Smooth muscle cell (in vitro differentiated cells): ENCODE measurements around the gene NRF1. TPM values are rescaled to one million over a fixed set of nuclear protein-coding genes. Genes with fewer than 3 reads are reported as not detected.
A peak's percentile ranks its signal among the peaks of the same experiment; 100 is the strongest.

ENCODE experiments used
- DNase-seq: peaks from one replicate; lab custom pipeline; 2025; ENCODE audit not compliant: unreplicated experiment; lab: John Stamatoyannopoulos, UW
- H2AFZ ChIP-seq: fragments of 200-600 bp; sonication (generic); 2 replicates; pipeline ENCODE4 v1.6.0; 2016; ENCODE audit warnings: antibody characterized with exemption, low read depth, mild to moderate bottlenecking
- H3F3A ChIP-seq: fragments of 200-600 bp; sonication (generic); 2 replicates; pipeline ENCODE4 v1.6.0; 2017; ENCODE audit warnings: antibody characterized with exemption, low read depth
- H3K27ac ChIP-seq: fragments of 200-600 bp; sonication (generic); 2 replicates; pipeline ENCODE4 v1.5.1; 2016; ENCODE audit warnings: low read depth, mild to moderate bottlenecking
- H3K27me3 ChIP-seq: fragments of 200-600 bp; sonication (generic); 2 replicates; pipeline ENCODE4 v1.6.1; 2016; ENCODE audit warnings: low read depth, mild to moderate bottlenecking
- H3K36me3 ChIP-seq: fragments of 200-600 bp; sonication (generic); 2 replicates; pipeline ENCODE4 v1.5.1; 2016; ENCODE audit warnings: low read depth
- H3K4me1 ChIP-seq: fragments of 200-600 bp; sonication (generic); 2 replicates; pipeline ENCODE4 v1.5.1; 2016; ENCODE audit warnings: low read depth
- H3K4me2 ChIP-seq: fragments of 200-600 bp; sonication (generic); 2 replicates; pipeline ENCODE4 v1.6.0; 2016; ENCODE audit warnings: mild to moderate bottlenecking
- H3K4me3 ChIP-seq: fragments of 200-600 bp; sonication (generic); 2 replicates; pipeline ENCODE4 v1.5.1; 2016; ENCODE audit warnings: mild to moderate bottlenecking
- H3K79me2 ChIP-seq: fragments of 200-600 bp; sonication (generic); 2 replicates; pipeline ENCODE4 v1.6.0; 2016; ENCODE audit warnings: low read depth, mild to moderate bottlenecking
- H3K9ac ChIP-seq: fragments of 200-600 bp; sonication (generic); 2 replicates; pipeline ENCODE4 v1.6.0; 2016; ENCODE audit warnings: low read depth
- H3K9me3 ChIP-seq: fragments of 200-600 bp; sonication (generic); replicated peaks from 2 replicates; pipeline ENCODE4 v1.5.1; 2016; ENCODE audit warnings: low read depth
- H4K20me1 ChIP-seq: fragments of 200-600 bp; sonication (generic); 2 replicates; pipeline ENCODE4 v1.6.0; 2016; ENCODE audit warnings: low read depth
- WGBS: methylation state at CpG from one replicate; pipeline ENCODE4 v1.1.7; 2016; ENCODE audit warnings: low lambda C conversion rate; 5-methylcytosine and 5-hydroxymethylcytosine counted together
- polyA plus RNA-seq: library from polyadenylated mRNA; unstranded; fragments of >200 nt; fragmentation: Nextera tagmentation; extraction: Ambion mirVana; gene quantifications from 2 replicates; pipeline ENCODE4 v1.2.1, GENCODE V29; 2016
- total RNA-seq: library from RNA; depleted of rRNA; stranded (reverse); fragments of >200 nt; gene quantifications from 2 replicates; pipeline ENCODE4 v1.2.3, GENCODE V29; 2014
- TF ChIP-seq, protein P1 (sequence below): fragments of 200-600 bp; sonication (generic); IDR thresholded peaks from 2 replicates; pipeline ENCODE4 v1.5.1; 2017; ENCODE audit warnings: borderline replicate concordance, mild to moderate bottlenecking, antibody characterized with exemption; ENCODE audit not compliant: insufficient read depth, poor library complexity, severe bottlenecking

The NRF1 gene
- total and polyA plus RNA-seq, 2 experiments from 2014 or later = 8.9 to 13.4 TPM

DNA sequence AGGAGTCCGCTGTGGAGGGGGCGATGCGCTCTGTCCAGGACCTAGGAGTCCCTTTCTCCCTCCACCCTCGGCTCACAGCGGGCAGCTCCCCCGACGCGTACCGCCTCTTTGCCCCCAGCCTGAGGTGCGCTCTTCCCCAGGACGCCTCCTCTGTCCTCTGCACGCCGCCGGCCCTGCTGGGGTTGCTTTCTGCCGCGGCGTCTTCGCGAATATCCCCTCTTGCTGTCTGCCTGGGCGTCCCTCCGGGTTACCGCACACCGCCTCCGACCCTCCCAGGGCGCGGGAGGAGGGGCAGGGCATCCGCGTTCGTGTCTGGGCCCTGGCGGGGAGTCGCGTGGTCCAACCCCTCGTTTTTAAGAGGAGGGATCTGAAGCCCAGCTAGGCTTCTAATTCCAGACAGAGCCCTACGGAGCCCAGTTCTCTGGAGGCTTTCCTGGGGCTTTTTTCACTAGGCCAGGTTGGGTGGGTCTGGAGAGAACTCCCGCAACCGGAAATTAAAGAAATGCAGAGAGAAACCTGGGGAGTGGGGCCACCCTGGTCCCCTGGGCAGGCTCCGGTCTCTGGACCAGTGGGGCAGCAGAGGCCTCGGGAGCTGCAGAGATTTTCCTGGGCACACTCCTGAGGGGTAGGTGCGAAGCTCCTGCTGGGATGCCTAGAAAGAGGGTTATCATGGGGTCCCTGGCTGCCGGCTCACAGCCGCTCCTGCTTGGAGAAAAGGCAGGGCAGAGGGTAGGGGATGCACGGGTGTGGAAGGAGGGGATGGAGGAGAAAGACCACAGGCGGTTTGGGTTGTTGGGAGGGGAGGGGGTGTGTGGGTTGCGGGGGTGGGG, 174.4 kb downstream of the NRF1 start:
- Histone ChIP-seq H3K36me3 (no peaks in the 10 kb centered on the region), H3K79me2 (no peaks in the 10 kb centered on the region), H4K20me1 (no peaks in the 10 kb centered on the region), H3K4me2 (peak overlapping the region; percentile 65), H3K27ac (no peak overlapping the region), H3K4me3 (no peak overlapping the region), H3K4me1 (peaks cover 17% of the 10 kb centered on the region), H3K27me3 (peaks cover 91% of the 10 kb centered on the region), H3F3A (no peaks in the 10 kb centered on the region), H2AFZ (no peak overlapping the region), H3K9ac (no peak overlapping the region), H3K9me3 (no peaks in the 10 kb centered on the region)
- TF ChIP-seq, protein P1, sequence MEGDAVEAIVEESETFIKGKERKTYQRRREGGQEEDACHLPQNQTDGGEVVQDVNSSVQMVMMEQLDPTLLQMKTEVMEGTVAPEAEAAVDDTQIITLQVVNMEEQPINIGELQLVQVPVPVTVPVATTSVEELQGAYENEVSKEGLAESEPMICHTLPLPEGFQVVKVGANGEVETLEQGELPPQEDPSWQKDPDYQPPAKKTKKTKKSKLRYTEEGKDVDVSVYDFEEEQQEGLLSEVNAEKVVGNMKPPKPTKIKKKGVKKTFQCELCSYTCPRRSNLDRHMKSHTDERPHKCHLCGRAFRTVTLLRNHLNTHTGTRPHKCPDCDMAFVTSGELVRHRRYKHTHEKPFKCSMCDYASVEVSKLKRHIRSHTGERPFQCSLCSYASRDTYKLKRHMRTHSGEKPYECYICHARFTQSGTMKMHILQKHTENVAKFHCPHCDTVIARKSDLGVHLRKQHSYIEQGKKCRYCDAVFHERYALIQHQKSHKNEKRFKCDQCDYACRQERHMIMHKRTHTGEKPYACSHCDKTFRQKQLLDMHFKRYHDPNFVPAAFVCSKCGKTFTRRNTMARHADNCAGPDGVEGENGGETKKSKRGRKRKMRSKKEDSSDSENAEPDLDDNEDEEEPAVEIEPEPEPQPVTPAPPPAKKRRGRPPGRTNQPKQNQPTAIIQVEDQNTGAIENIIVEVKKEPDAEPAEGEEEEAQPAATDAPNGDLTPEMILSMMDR = no peak
- whole genome bisulfite sequencing = 5% methylated on average over 44 of the region's 44 CpGs
- DNase-seq = no peak

- H3K4me1 ChIP-seq = peaks cover 16% of the 10 kb centered on the region
- no peaks in the 10 kb centered on the region for H4K20me1 ChIP-seq
- DNase-seq = no peak
- no peaks in the 10 kb centered on the region for H3K36me3 ChIP-seq
- H3K79me2 ChIP-seq = no peaks in the 10 kb centered on the region
- H3K27ac ChIP-seq = no peak overlapping the region
- no peak overlapping the region for H3K9ac ChIP-seq
- no peak overlapping the region for H3K4me2 ChIP-seq
- H3K4me3 ChIP-seq = no peak overlapping the region
- no peak overlapping the region for H2AFZ ChIP-seq
- no peaks in the 10 kb centered on the region for H3K9me3 ChIP-seq
- H3F3A ChIP-seq = no peaks in the 10 kb centered on the region
- H3K27me3 ChIP-seq = peaks cover 80% of the 10 kb centered on the region
- WGBS = 41% methylated on average over 13 of the region's 13 CpGs
- TF ChIP-seq, protein P1 = no peak
These were observed 175.5 kb downstream of the NRF1 start for GRCh38 chr7:129786825-129787563.

- DNase-seq = no peak
- Histone ChIP-seq H2AFZ (no peak overlapping the region), H3F3A (no peaks in the 10 kb centered on the region), H3K9ac (no peak overlapping the region), H3K36me3 (no peaks in the 10 kb centered on the region), H3K4me3 (no peak overlapping the region), H3K27me3 (peaks cover 60% of the 10 kb centered on the region), H3K9me3 (no peaks in the 10 kb centered on the region), H3K79me2 (no peaks in the 10 kb centered on the region), H3K27ac (no peak overlapping the region), H3K4me2 (no peak overlapping the region), H4K20me1 (no peaks in the 10 kb centered on the region), H3K4me1 (peaks cover 11% of the 10 kb centered on the region)
- TF ChIP-seq, protein P1 = no peak
- WGBS = 92% methylated on average over 6 of the region's 6 CpGs
These were observed 177.5 kb downstream of the NRF1 start for GRCh38 chr7:129789000-129789399.
